HepG2 (cell line): ENCODE measurements around the gene NT5C. TPM values are rescaled to one million over a fixed set of nuclear protein-coding genes. Genes with fewer than 3 reads are reported as not detected.

Experiments
- ATAD3A ChIP-seq: sonication (generic); formaldehyde crosslinking; IDR thresholded peaks from 2 replicates; pipeline ENCODE4 v1.4.0; 2020; ENCODE audit warnings: missing genetic modification reagents
- ATF3 ChIP-seq: sonication (generic); formaldehyde crosslinking; IDR thresholded peaks from 2 replicates; pipeline ENCODE4 v1.4.0; 2020; ENCODE audit warnings: missing genetic modification reagents
- ATF6 ChIP-seq: sonication (generic); formaldehyde crosslinking; conservative IDR thresholded peaks from 2 replicates; pipeline ENCODE4 v1.4.0; 2020; ENCODE audit warnings: missing genetic modification reagents
- HMGA1 ChIP-seq: sonication (generic); formaldehyde crosslinking; conservative IDR thresholded peaks from 2 replicates; pipeline ENCODE4 v1.4.0; 2020; ENCODE audit warnings: missing genetic modification reagents
- HMGXB4 ChIP-seq, 2 experiments: sonication (generic) in 1 of 2; formaldehyde crosslinking in 1 of 2; IDR thresholded peaks; 2 replicates each; pipeline versions ENCODE4 v1.4.0 to v1.6.1; 2018 to 2020; ENCODE audit warnings: missing genetic modification reagents in 2 of 2, borderline replicate concordance in 1 of 2, low read depth in 1 of 2, mild to moderate bottlenecking in 1 of 2, missing biosample characterization in 1 of 2
- KDM2A ChIP-seq: sonication (generic); formaldehyde crosslinking; IDR thresholded peaks from 2 replicates; pipeline ENCODE4 v1.4.0; 2020; ENCODE audit warnings: low read depth, missing genetic modification reagents, borderline replicate concordance
- POGK ChIP-seq: sonication (generic); formaldehyde crosslinking; conservative IDR thresholded peaks from 2 replicates; pipeline ENCODE4 v1.8.0; 2022; ENCODE audit warnings: mild to moderate bottlenecking, moderate library complexity, missing genetic modification reagents
- REXO4 ChIP-seq: sonication (generic); formaldehyde crosslinking; IDR thresholded peaks from 2 replicates; pipeline ENCODE4 v1.8.0; 2022; ENCODE audit warnings: missing genetic modification reagents, mild to moderate bottlenecking, borderline replicate concordance
- RFXAP ChIP-seq: sonication (generic); formaldehyde crosslinking; IDR thresholded peaks from 2 replicates; pipeline ENCODE4 v1.4.0; 2020; ENCODE audit warnings: missing genetic modification reagents, borderline replicate concordance
- STAT6 ChIP-seq: sonication (generic); formaldehyde crosslinking; IDR thresholded peaks from 2 replicates; pipeline ENCODE4 v1.4.0; 2020; ENCODE audit warnings: missing genetic modification reagents, mild to moderate bottlenecking, borderline replicate concordance
- TRIM24 ChIP-seq: sonication (generic); formaldehyde crosslinking; IDR thresholded peaks from 2 replicates; pipeline ENCODE4 v1.8.0; 2022; ENCODE audit warnings: mild to moderate bottlenecking, missing genetic modification reagents
- UBTF ChIP-seq: sonication (generic); formaldehyde crosslinking; IDR thresholded peaks from 2 replicates; pipeline ENCODE4 v1.4.0; 2020; ENCODE audit warnings: mild to moderate bottlenecking, missing genetic modification reagents
- XRCC5 ChIP-seq: fragments of 200-400 bp; formaldehyde crosslinking; optimal IDR thresholded peaks from 2 replicates; pipeline ENCODE3; 2017; ENCODE audit warnings: mild to moderate bottlenecking, low read length
- ZBTB1 ChIP-seq: sonication (generic); formaldehyde crosslinking; IDR thresholded peaks from 2 replicates; pipeline ENCODE4 v1.4.0; 2020; ENCODE audit warnings: missing genetic modification reagents, borderline replicate concordance
- ZBTB8A ChIP-seq: sonication (generic); formaldehyde crosslinking; IDR thresholded peaks from 2 replicates; pipeline ENCODE4 v1.4.0; 2020; ENCODE audit warnings: mild to moderate bottlenecking, low read depth, missing genetic modification reagents, borderline replicate concordance
- ZNF510 ChIP-seq: sonication (generic); formaldehyde crosslinking; IDR thresholded peaks from 2 replicates; pipeline ENCODE4 v1.4.0; 2020; ENCODE audit warnings: low read depth, mild to moderate bottlenecking, missing genetic modification reagents
- polyA plus RNA-seq, 8 experiments: library from polyadenylated mRNA; depleted of rRNA in 3 of 8; stranded (reverse) in 7 of 8; unstranded in 1 of 8; fragments of >200 nt; fragmentation: Illumina TruSeq in 4 of 8; extraction: Trizol in 4 of 8; gene quantifications; 2 replicates each; pipeline versions ENCODE4 v1.2.1 to v1.2.3, GENCODE V29; 2011 to 2016; ENCODE audit warnings: low read depth in 4 of 8, missing spikeins in 1 of 8, mixed read lengths in 1 of 8; ENCODE audit not compliant: insufficient read depth in 1 of 8
- total RNA-seq, 5 experiments: library from RNA; depleted of rRNA; stranded (reverse); fragments of >200 nt; fragmentation: Illumina TruSeq; extraction: Trizol; gene quantifications; 2 replicates each; pipeline ENCODE4 v1.2.3, GENCODE V29; 2016; ENCODE audit warnings: low read depth in 1 of 5

The NT5C gene
- total and polyA plus RNA-seq, 2 of the 13 experiments (the other 11 are each of a cell fraction or from before 2014, with no cell fraction given), result 42.8 to 48.6 TPM

- TF ChIP-seq ZNF510 (no peak), ZBTB1 (CRISPR knock-in tag) (no peak), TRIM24 (no peak), KDM2A (CRISPR knock-in tag) (peak; percentile 78), STAT6 (no peak), REXO4 (peak; percentile 41; the same call in 1 of the 2 replicates), XRCC5 (peak; percentile 75), POGK (CRISPR knock-in tag) (no peak; the same call in 1 of the 2 replicates), HMGXB4 (CRISPR knock-in tag; IDR thresholded peaks at IDR 0.05; ENCODE audit: borderline replicate concordance in 1 of 2, low read depth in 1 of 2) (peak; percentile 63 to 66; a peak in 3 of 4 replicates), ATF3 (CRISPR knock-in tag) (no peak), ATF6 (no peak), HMGA1 (CRISPR knock-in tag) (no peak), UBTF (CRISPR knock-in tag) (peak; percentile 28; the same call in 1 of the 2 replicates), ZBTB8A (CRISPR knock-in tag) (no peak), ATAD3A (CRISPR knock-in tag) (no peak), RFXAP (CRISPR knock-in tag) (peak; percentile 12; the same call in 1 of the 2 replicates)
These were observed 21.9 kb downstream of the NT5C start, which contains the start of gene ARMC7 (continued) for GRCh38 chr17:75109407-75110233.
